GM21381 (cell line): ENCODE measurements around the gene CRYAB.
"Not testable (repeated sequence)": the region's sequence is repeated elsewhere in the genome, so short reads cannot be mapped to it uniquely, and the experiment has no call there.

ENCODE experiments used
- ATAC-seq: cut with Tn5 transposase; IDR thresholded peaks from one replicate; pipeline ENCODE4 v1.9.1; 2021; ENCODE audit warnings: mild to moderate bottlenecking, moderate library complexity; ENCODE audit not compliant: unreplicated experiment

Gene CRYAB

DNA sequence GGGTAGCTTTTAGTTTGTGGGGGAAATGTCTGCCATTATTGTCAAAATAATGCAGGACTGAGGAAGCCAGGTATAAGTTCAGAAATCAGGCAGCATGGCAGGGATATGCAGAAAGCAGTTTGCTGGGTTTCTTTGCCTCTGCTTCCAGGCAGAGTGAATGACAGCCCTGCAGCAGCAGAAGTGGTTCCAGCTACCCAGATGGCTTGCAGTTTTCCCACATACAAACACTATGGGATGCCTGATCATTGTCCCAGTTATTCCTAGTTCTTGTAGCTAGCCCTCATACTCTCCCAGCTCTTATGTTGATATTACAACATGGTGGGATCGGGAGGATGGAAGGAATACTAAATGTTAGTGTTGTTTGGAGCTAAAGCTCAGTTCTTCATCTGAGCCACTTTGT is 22.7 kb upstream of the CRYAB start:
- ATAC-seq, result no peak

DNA sequence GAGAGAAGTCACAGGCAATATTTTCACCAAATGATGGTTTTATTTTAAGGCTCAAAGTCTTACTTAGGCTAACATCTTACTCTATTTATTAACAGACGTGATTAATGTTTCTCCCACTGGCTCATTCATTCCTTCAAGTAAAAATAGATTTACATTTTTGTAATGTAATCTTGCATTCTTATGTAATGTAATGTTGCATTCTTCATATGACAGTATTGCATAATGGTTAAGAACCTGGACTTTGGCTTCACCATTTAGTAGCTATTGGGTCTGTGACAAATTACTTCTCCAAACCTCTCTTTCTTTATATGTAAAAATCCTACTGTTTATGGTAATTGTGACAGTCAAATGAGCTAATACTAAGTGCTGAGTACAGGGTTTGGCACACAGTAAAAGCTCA is 22.3 kb upstream of the CRYAB start:
- ATAC-seq, result no peak

DNA sequence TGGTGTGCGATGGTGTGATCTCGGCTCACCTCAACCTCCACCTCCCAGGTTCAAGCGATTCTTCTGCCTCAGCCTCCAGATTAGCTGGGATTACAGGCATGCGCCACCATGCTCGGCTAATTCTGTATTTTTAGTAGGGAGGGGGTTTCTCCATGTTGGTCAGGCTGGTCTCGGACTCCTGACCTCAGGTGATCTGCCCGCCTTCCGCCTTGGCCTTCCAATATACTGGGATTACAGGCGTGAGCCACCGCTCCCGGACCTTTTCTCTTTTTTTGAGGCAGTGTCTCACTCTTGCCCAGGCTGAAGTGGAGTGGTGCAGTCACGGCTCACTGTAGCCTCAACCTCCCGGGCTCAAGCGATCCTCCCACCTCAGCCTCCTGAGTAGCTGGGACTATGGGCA is 21.6 kb upstream of the CRYAB start:
- not testable (repeated sequence) for ATAC-seq

DNA sequence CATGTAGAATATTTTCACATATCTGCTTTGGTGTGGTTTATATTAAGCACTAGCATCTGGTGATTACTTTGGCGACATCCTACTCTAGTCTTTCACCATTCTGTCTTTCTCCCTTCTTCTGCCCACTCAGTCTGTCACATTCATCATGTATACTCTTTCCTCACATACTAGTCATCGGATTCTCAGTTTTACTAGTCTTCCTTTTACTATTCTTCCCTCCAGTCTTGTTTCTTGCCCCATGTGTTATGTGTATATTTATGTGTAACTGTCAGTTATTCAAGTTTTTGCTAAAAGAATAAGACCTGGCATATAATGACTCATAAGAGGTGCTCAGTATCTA is 21.0 kb upstream of the CRYAB start:
- no peak for ATAC-seq

DNA sequence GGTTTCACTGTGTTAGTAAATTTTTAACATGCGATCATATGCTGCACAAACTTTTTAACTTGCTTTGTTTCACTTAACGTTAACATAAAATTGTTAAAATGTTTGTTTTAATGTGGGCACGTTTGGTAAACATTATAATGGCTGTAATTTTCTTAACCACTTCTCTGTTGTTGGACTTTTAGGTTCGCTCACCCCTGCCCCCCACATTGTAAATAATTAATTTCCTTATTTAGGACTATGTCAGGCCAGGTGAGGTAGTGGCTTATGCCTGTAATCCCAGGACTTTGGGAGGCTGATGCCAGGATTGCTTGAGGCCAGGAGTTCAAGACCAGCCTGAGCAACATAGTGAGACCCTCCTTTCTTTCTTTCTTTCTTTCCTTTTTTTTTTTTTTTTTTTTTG is 18.9 kb upstream of the CRYAB start:
- ATAC-seq, result no peak

DNA sequence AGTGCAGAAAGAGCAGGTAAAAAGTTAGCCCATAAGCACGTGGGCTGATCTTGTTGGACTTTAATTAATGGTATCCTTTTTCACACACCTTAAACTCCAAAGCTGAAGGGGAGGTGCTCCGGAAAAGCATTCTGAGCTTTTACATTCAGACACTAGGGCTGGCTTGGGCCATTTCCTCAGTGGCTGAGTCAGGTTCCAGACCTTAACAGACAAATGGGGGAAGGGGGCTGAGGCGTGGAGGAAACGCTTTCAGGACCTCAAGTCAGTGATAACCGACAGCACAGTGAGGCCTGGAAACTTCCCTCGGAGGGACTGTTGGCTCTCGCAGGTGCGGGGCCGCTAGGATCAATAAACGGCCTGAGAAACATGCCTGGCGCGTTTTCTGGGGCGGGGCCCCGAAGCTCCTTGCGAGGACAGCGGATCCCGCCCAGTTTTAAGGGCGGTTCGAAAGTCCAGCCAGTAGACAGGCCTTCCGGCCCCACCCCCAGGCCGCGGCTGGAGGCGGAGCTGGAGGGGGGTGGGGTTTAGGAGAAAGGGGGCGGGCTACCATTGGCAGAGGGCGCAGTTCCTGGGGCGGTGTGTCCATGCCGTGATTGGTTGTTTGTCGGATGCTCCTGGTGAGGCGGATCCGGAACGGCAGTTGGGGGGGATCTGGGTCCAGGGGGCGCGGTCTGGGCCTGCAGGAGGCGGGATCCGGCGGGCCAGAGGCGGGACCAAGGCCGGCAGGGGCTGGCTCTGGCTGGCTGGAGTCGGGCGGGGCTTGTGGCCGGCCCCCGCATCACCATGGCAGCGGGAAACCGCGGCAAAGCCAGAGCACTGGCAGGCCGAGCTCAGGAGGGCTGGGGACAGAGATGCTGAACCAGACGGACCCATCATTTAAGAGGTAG is 15.2 kb upstream of the CRYAB start:
- peak; percentile 92 for ATAC-seq

DNA sequence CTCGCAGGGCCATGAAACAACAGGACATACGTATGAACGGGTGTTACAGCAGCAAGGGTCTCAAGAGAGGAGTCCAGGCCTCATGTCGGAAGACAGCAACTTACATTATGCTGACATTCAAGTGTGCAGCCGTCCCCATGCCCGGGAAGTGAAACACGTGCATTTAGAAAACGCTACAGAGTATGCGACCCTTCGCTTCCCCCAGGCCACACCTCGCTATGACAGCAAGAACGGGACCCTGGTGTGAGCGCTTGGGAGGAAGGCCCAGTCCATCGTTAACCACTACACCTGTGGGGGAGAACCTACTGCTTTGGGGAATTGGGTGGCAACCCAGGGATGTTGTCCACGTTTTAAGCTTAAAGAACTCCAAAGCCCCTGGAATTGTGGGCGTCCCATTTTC is 14.4 kb upstream of the CRYAB start:
- ATAC-seq, result no peak

DNA sequence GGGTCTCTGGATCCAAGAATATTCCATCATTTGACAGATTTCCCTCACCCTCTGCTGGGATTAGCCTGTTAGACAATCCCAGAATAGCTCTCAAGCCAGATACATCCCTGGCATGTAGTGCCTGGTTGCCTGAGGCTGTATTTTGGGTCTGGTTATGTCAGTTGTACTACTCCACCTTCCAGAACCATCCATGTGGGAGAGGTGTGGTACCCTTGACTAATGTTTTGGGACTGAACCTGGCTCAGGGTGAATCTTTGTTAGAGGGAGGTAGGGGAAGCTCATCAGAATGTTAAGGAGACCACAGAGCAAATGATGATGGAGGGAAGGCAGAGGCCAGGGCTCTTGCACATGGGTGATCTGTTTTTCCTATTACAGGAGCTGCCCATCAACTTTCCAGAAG is 12.4 kb upstream of the CRYAB start:
- ATAC-seq, result no peak

DNA sequence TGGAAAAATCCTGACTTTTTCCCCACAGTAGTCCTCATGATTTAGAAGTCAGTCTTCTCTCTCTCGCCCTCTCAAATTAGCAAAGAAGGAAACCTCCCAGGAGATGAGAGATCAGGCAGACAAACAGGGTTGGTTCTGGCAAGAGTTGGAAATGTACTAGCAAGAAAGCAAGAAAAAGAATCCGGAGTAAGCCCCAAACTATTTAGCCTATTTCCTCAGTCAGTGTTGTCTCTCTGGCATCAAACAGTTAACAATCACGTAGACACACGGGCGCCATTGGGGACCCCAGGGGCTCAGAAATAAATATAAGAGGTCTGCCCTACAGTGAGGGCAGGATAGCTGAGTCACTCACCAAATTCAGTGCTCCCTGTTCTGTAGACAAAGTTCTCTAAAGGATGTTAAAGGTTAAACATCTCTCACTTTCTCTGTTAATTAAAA is 11.8 kb upstream of the CRYAB start:
- no peak for ATAC-seq

DNA sequence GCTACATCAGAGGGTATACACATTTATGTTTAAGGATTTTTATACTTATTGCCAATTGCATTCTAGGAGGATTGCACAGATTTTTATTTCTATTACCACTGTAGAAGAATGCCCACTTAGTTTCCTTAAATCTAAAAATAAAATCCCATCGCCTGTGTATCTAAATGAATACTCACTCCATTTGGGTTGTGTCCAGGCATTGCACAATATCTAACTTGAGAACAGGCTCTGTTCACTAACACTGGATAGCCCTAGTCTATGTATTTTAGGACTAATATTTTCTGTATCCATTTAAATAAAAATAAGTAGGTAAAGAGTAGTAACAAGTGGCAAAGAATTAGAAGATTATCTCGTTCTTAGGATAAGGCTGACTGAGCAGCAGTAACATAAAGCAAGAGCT is 11.2 kb upstream of the CRYAB start:
- ATAC-seq, result no peak

DNA sequence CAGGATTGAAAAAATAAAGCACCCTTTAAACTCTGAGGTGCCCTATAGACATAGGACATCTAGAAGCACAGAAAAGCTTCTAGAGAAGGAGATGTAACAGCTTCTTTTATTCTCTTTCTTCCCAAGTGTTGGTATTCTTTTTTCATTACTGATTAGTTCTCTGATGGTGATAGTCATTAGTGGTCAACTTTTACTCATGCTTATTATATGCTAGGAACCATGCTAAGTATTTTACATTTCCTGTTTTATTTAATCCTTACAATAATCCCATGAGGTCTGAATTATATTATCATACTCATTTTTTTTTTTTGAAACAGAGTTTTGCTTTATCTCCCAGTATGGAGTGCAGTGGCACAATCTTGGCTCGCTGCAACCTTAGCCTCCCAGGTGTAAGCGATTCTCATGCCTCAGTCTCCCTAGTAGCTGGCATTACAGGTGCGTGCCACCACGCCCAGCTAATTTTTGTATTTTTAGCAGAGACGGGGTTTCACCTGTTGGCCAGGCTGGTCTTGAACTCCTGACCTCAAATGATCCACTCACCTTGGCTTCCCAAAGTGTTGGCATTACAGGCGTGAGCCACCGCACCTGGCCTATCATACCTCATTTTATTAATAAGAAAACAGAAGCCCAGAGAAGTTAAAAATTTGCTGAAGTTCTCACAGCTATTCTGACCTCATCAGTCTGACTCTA is 10.1 kb upstream of the CRYAB start:
- ATAC-seq, result no peak

DNA sequence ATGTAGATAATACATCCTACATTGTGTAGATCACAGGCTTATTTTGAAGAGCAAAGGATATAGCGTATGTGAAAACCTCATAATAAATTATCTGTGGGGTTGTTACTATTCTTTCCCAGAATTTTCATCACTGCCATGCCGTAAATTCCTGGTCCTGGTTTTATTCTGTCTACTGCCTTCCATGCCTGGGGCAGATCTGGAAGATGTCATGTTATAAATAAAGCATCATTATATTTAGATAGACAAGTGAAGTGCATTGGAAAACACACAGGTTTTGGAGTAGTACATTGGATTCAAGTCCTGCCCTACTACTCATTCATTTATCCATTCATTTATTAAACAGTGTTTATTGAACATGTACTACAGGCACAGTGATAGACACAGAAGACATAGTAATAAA is 9.3 kb upstream of the CRYAB start:
- no peak for ATAC-seq

DNA sequence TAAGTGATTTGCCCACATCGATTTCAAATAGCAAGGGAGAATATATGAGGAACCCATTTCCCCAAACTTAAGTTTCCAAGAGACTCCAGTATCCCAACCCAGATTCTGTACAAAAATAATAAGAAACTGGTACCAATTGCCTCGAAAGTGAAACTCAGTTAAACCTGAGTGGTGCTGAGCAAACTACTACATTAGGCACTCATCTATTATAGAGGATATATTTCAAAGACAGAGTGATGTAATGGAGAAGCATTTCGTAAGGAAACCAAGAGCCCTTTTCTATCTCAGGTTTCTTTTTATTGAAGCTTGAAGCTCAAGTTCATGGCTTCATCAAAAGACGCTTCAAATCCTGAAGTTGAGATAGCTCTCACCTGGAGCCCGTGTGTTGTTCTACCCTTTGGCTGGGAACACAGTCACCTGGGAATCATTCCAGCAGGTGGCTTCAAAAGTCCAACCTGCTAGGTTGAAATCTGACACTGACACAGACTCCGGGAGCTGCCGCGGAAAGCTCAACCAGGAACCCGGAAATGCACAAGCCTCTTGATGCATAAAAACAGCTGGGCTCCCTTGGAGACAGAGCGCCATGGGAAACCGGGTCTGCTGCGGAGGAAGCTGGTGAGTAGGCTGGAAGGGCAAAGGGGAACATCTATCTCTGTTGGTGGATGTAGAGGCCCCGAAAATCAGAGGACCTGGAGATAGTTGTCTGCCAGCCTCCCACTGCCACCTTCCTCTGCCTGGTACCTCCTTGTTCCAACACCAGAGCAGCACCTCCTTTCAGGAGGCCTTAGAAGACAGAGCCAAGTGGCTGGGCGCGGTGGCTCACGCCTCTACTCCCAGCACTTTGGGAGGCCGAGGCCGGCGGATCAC is 7.1 kb upstream of the CRYAB start, which contains the start of gene C11orf52:
Gene C11orf52, plus strand, starts transcription at position 524 of the 867 bp plus-strand sequence. Its CDS starts 60 bp downstream, at position 584.
- no peak for ATAC-seq

DNA sequence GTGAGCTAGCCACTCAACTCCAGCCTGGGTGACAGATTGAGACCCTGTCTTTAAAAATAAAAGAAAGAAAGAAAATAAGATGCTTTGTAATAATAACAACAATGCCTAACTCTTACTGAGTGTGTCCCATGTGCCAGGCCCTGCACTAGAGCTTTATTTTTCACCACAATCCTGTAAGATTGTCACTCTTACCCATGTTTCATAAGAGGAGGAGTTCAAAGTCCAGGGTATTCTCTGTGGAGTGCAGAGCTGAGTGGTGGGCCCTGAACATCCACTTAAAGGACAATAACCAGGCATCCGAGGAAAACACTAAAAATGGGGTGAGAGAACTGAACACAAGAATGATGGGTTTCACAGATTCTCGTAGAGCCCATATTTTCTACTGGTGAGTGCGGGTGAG is 6.2 kb upstream of the CRYAB start:
- no peak for ATAC-seq

DNA sequence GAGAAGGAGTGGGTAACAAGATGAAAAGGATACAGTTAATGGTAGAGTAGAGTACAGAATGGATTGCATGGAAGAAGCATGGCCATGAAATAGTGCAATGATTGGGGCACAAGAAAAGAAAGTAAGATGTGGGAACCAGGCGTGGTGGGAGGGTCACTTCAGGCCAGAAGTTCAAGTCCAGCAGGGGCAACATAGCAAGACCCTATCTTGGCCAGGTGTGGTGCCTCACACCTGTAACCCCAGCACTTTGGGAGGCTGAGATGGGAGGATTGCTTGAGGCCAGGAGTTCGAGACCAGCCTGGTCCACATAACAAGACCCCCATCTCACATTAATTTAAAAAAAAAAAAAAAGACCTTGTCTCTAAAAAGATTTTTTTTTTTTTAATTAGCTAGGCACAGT is 5.7 kb upstream of the CRYAB start:
- ATAC-seq, result no peak

DNA sequence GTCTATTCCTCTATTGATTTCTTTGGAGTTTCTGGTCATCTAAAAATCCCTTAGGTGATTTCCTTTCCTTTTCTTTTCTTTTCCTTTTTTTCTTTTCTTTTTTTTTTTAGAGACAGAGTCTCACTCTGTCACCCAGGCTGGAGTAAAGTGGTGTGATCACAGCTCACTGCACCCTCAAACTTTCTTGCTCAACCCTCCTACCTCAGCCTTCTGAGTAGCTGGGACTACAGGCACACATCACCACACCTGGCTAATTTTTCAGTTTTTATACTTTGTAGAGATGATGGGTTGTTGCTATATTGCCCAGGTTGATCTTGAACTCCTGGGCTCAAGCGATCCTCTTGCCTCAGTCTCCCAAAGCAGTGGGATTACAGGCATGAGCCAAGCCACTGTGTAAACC is 5.2 kb upstream of the CRYAB start:
- no peak for ATAC-seq

DNA sequence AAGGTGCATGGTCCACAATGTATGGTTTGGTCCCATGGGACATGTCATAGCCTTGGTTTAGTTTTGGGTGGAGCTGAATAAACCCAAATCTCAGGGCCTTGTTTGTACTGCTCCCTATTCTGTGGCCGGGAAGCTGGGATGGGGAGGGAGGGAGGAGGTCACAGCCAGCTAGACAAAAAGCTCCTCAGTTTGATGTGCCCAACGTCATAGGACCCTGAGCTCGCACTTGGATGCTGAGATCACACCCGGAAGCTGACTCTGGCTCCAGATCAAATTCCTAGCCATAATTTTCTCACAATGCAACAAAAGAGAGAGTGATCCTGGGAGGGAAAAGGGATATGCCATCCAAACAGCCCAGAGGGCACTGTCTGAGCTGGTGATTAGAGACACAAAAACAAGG is 2.4 kb upstream of the CRYAB start:
- ATAC-seq, result no peak

DNA sequence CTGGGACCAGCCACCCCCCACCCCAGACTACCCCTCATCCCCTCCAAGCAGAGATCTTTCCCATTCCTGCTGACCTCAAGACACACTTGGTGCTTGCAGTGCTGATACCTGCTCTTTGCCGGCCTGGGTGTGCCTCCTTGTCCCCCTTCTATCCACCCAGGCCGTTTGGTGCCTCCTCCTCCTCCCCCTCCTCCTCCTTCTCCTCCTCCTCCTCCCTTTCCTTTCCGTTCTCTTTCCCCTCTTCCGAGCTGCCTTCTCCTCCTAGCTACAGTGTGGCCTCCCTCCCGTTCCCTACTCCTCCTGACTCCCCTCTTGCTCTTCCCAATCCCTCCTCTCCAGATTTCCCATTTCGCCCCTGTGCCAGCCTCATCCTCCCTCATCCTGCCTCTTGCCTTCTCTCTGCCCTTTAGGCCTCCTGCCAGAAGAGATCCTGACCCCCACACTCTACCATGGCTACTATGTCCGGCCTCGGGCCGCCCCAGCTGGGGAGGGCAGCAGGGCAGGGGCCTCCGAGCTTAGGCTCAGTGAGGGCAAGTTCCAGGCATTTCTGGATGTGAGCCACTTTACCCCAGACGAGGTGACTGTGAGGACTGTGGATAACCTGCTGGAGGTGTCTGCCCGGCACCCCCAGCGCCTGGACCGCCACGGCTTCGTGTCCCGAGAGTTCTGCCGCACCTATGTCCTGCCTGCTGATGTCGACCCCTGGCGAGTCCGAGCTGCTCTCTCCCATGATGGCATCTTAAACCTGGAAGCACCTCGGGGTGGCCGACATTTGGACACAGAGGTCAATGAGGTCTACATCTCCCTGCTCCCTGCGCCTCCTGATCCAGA is 1.7 kb upstream of the CRYAB start:
- ATAC-seq, result no peak

DNA sequence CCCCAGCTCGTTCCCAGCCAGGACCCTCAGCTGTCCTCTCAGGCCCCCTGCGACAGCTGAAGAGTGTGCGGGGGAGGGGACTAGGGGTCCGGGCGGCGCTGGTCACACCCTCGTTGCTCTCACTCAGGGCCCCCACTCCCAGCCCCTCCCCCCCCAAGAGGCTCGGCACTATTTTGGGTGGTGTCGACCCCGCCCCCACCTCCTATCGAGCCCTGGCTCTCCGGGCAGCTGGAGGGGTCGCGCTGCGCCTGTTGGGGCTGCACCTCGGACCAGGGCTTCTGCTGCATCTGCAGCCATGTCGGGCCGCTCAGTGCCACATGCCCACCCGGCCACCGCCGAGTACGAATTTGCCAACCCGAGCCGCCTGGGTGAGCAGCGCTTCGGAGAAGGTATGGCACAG is 965 bp upstream of the CRYAB start, which contains the start of gene HSPB2:
Gene HSPB2, plus strand, starts transcription at position 200 of the 400 bp plus-strand sequence. Its CDS starts 96 bp downstream, at position 296.
- ATAC-seq, result no peak
